ENCODE measurements around the gene LIMCH1.

GRCh38 chr4:41530741-41531140 lies 7.2 kb upstream of the LIMCH1 start:
- no peak for TF ChIP-seq CTCF (IDR thresholded peaks at IDR 0.05 in 2 of 3, conservative IDR thresholded peaks at IDR 0.05 in 1 of 3; ENCODE audit: borderline replicate concordance in 1 of 3, insufficient read depth in 1 of 3, low read depth in 2 of 3, low read length in 2 of 3)
- no peak for TF ChIP-seq POLR2AphosphoS5 (IDR thresholded peaks at IDR 0.05; ENCODE audit: low read depth, low read length)
